Measurements from ENCODE around the gene GTF3C6. TPM values are rescaled to one million over a fixed set of nuclear protein-coding genes. Genes with fewer than 3 reads are reported as not detected.

GTF3C6 gene
- total and polyA plus RNA-seq, 2 of the 8 experiments (the other 6 are each of a cell fraction or from before 2014, with no cell fraction given): 13.1 to 87.4 TPM

GRCh38 chr6:110944681-110945151, 13.8 kb upstream of the GTF3C6 start:
- Histone ChIP-seq H2AK5ac (ENCODE audit: low read depth, low read length) (no peak overlapping the region), H3K79me1 (ENCODE audit: low read depth, low read length) (no peaks in the 10 kb centered on the region), H2BK120ac (replicated peaks; ENCODE audit: low read depth, low read length) (no peak overlapping the region), H3K18ac (ENCODE audit: extremely low read depth, low read length) (no peak overlapping the region), H3K27me3 (replicated peaks in 1 of 4; ENCODE audit: control insufficient read depth in 3 of 4, extremely low read depth in 1 of 4, insufficient read depth in 3 of 4, low read length in 3 of 4) (no peaks in the 10 kb centered on the region), H3K27ac (ENCODE audit: low read depth, low read length) (no peak overlapping the region), H2BK20ac (ENCODE audit: low read length) (no peak overlapping the region), H3K14ac (ENCODE audit: insufficient read length) (no peak overlapping the region), H4K20me1 (replicated peaks in 1 of 2; ENCODE audit: control insufficient read depth in 1 of 2, insufficient read depth in 2 of 2, low read length in 2 of 2) (no peaks in the 10 kb centered on the region), H3K23ac (ENCODE audit: insufficient read length) (no peak overlapping the region), H3K79me2 (ENCODE audit: control insufficient read depth in 1 of 2, insufficient read depth in 2 of 2, low read length in 2 of 2) (no peaks in the 10 kb centered on the region), H3K4me3 (ENCODE audit: extremely low read depth in 1 of 4, insufficient read depth in 2 of 4, low read depth in 3 of 4, low read length in 4 of 4) (no peak overlapping the region), H3K4me1 (replicated peaks in 1 of 4; ENCODE audit: control insufficient read depth in 3 of 4, insufficient read depth in 4 of 4, low read length in 3 of 4) (no peaks in the 10 kb centered on the region), H4K8ac (ENCODE audit: extremely low read depth, insufficient read depth, low read length) (no peak overlapping the region), H3K36me3 (ENCODE audit: control insufficient read depth in 2 of 4, insufficient read depth in 4 of 4, low read length in 3 of 4) (no peaks in the 10 kb centered on the region), H2BK5ac (ENCODE audit: low read depth, low read length) (no peak overlapping the region), H3K23me2 (ENCODE audit: low read depth, low read length) (no peaks in the 10 kb centered on the region), H3K4me2 (ENCODE audit: insufficient read depth in 1 of 2, low read depth in 2 of 2, low read length in 2 of 2) (no peak overlapping the region), H3K4ac (replicated peaks; ENCODE audit: insufficient read length, low read depth, low read length) (no peak overlapping the region), H2BK12ac (ENCODE audit: low read depth, low read length) (no peak overlapping the region), H2AFZ (ENCODE audit: low read length) (no peak overlapping the region), H3K56ac (replicated peaks; ENCODE audit: insufficient read length, low read depth, low read length) (no peak overlapping the region), H3K9ac (replicated peaks in 1 of 4; ENCODE audit: extremely low read depth in 1 of 4, low read depth in 3 of 4, low read length in 3 of 4) (no peak overlapping the region), H4K91ac (replicated peaks; ENCODE audit: insufficient read length, low read length) (no peak overlapping the region), H2BK15ac (ENCODE audit: low read length) (no peak overlapping the region), H3K9me3 (ENCODE audit: insufficient read depth in 2 of 2, low read depth in 1 of 2, low read length in 1 of 2) (no peaks in the 10 kb centered on the region), H4K5ac (ENCODE audit: insufficient read length, low read depth, low read length) (no peak overlapping the region)
- POLR2A ChIA-PET (ENCODE audit: partially characterized antibody): interaction anchor here (1.0 to 1.2 kb wide), 2 partner anchors 68 to 70 kb away, joined by 3 read pairs; partner anchors contain the start of gene AMD1
- DNase-seq (ENCODE audit: low read depth in 1 of 2, low spot score in 2 of 2) (no peak), FAIRE-seq (no peak)
- 100% methylated on average over 1 of the region's 1 CpG; no CpG with 5 or more reads in 1 of the 2 experiments for WGBS, 2 experiments (ENCODE audit: extremely low coverage in 1 of 2, insufficient coverage in 1 of 2, insufficient read length in 1 of 2, insufficient replicate concordance in 2 of 2, low coverage in 1 of 2, low lambda C conversion rate in 2 of 2, missing lambda C conversion rate in 1 of 2)
- CTCF ChIA-PET (ENCODE audit: partially characterized antibody): interaction anchor here (0.6 to 1.0 kb wide), 2 partner anchors 237 to 1025 kb away, joined by 3 to 7 read pairs; no protein-coding TSS in a partner anchor
- TF ChIP-seq SP4 (IDR thresholded peaks at IDR 0.05; ENCODE audit: low read length) (no peak), YY1 (IDR thresholded peaks at IDR 0.05; ENCODE audit: low read depth, low read length) (no peak), CTBP2 (IDR thresholded peaks at IDR 0.05; ENCODE audit: borderline replicate concordance, insufficient read depth, insufficient read length, low read length) (no peak), FOSL1 (IDR thresholded peaks at IDR 0.05; ENCODE audit: insufficient read depth, low read depth, low read length) (no peak), POLR2A (IDR thresholded peaks at IDR 0.05; ENCODE audit: control extremely low read depth in 1 of 2, low read depth in 2 of 2, low read length in 2 of 2) (no peak), KDM5A (IDR thresholded peaks at IDR 0.05; ENCODE audit: low read length) (no peak), SIN3A (conservative IDR thresholded peaks at IDR 0.05 in 1 of 2, IDR thresholded peaks at IDR 0.05 in 1 of 2; ENCODE audit: low read depth in 1 of 2, low read length in 2 of 2) (no peak), NANOG (IDR thresholded peaks at IDR 0.05; ENCODE audit: insufficient read depth, low read depth, low read length, poor library complexity, severe bottlenecking) (no peak)

Measured in H1 (cell line).